HG02981 (cell line): Measurements from ENCODE around the gene NINJ2.
A peak's percentile ranks its signal among the peaks of the same experiment; 100 is the strongest.

Experiments
- ATAC-seq: cut with Tn5 transposase; IDR thresholded peaks from one replicate; pipeline ENCODE4 v1.9.1; 2021; ENCODE audit warnings: mild to moderate bottlenecking, moderate library complexity; ENCODE audit not compliant: unreplicated experiment

The NINJ2 gene

DNA sequence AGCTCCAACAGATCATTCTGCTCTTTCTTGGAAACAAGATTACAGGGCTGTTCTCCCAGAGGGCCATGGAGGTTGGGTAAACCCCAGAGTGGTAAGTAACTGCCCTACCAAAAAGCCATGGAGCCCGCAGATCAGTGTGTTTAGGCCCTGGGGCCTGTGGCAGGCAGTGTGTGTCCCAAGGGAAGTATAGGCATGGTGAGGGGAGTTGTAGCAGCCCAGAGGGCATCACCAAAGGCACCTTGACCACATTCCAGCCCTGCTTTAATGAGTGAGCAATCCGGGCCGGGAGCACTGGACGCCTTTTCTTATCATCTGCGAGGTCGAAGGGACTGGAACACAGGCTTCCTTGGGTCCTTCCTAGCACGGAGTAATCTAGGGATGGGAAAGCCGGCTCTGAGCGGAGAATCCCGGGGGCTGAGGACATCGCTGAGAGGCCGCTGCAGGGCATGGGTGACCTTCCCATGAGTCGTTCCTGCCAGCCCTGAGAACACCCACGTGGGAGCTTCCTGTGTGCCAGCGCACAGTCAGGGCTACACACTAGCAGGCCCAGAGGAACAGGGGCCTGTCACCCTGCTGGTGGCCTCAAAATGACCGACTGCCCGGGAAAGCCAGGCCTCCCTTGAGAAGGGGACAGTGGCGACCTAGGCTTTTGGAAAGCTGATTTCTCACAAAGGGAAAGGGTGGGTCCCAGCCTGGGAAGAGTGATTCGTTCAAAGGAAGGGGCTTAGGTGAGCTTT lies 91.3 kb downstream of the NINJ2 start:
- no peak for ATAC-seq

- ATAC-seq = no peak
Measured at GRCh38 chr12:570921-571794, 92.1 kb downstream of the NINJ2 start.

- no peak for ATAC-seq
Measured at GRCh38 chr12:570435-570920, 92.8 kb downstream of the NINJ2 start.

DNA sequence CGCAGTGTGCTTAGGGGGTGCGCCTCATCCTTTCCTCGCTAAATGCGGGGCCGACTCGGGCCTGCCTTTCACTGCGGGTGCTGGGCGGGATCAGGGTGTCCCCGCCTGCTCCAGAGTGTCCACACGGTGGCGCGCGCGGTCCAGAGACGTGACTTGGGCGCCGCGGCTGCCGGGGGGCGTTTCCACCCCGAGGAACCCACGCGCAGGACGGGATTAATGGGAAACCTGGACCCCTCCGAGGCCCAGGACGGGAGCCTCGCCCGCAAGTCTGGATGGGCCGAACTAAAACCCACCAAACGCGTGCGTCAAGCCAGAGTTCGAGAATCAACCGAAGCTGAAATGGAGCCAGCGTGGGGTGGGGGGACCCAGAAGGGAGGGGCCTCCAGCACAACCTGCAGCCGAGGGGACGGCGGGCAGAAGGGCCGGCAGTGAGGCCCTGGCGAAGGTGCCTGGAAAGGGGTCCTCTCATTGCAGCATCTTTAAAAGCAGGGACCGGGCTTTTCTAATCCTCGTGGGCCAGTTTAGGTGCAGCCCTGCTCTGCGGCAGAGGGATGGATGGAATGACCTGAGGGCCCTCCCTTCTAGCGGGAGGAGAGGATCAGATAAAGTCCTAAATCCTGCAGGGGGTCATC lies 93.3 kb downstream of the NINJ2 start:
- ATAC-seq = peak; percentile 56

- ATAC-seq = no peak
Measured at GRCh38 chr12:569091-569676, 94.1 kb downstream of the NINJ2 start.

DNA sequence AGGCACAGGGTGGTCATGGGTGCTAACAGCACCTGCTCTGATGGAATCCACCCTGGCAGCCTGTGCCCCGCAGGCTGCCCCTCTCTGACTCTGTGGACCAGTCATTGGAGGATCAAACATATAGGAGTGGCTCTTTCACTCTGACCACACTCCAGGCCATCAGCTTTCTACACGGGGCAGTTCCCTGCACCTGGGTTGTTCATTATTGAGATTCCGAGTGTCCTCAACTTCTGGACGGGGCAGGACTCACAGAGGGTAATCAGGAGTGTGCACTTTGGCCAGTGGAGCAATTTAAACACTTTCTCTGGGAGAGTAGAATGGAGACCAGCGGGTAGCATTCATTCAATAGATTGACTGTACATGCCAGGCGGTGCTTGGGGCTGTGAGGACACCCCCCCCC lies 94.8 kb downstream of the NINJ2 start:
- no peak for ATAC-seq

- no peak for ATAC-seq
Measured at GRCh38 chr12:565589-566105, 97.6 kb downstream of the NINJ2 start.

- ATAC-seq = no peak
Measured at GRCh38 chr12:565161-565560, 98.1 kb downstream of the NINJ2 start.

DNA sequence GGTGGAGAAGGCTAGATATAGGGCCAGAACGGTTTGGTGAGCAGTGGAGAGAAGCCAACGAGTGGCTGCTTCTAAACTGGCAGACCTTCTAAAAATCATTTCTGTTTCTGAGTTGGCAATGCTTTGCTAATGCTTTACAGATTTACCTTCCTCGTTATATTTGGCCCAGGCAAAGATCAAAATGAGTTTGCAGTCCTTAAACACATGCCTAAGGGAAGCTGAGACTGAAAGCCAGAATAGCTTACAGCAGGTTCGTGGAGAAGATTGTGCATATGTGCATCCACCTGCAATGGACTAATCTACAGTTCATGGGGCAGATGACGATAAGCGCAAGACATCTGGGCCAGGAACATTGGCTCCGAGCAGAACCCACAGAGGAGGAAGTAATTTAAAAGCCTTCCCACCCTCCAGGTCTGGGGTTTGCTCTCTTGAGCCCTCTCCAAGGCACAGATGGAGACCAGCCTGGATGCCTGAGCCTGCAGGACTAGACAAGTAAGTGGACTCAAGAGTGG lies 99.4 kb downstream of the NINJ2 start:
- ATAC-seq = no peak

DNA sequence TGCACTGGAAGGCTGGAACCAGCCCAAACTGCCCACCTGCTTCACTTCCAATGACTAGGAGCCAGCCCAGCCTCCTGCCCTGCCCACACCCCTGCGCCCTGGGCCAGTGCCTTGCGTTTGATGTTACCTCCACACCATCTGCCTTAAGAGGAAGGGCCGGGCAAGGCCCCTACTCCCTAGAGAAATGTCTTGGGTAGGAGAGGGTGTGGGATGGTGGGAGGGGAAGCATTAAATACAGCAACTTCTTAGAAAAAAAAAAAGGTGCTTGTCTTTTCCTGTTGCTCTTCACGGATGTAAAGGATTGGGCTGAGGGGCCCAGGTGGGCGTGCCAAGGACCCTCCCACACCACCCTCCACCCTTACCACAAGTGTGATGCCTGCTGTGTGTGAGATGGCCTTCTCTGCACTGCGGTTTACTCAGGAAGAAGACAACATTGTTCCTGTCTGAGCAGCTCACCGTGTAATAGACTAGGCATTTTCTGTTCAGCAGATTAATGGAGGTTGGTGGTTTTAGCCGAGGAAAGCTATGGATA lies 99.9 kb downstream of the NINJ2 start:
- no peak for ATAC-seq

DNA sequence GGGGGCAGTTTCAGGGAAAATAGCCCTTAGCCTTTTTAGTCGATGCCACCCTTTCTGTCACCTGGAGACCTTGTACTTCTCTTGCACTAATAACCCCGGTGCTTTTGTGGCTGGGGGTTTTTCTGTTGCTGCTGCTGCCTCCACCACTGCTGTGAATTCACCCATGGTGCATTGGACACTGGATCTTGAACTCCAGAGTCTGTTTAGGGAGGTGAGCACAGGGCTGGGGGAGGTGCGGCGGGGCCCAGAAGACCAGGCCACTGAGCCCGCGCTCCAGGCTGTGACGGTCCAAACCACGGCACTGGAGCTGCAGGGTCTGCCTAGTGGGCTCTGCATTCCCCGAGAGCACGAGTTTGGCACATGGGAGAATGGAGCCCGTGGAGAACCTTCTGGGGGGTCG lies 100.6 kb downstream of the NINJ2 start:
- ATAC-seq = no peak

DNA sequence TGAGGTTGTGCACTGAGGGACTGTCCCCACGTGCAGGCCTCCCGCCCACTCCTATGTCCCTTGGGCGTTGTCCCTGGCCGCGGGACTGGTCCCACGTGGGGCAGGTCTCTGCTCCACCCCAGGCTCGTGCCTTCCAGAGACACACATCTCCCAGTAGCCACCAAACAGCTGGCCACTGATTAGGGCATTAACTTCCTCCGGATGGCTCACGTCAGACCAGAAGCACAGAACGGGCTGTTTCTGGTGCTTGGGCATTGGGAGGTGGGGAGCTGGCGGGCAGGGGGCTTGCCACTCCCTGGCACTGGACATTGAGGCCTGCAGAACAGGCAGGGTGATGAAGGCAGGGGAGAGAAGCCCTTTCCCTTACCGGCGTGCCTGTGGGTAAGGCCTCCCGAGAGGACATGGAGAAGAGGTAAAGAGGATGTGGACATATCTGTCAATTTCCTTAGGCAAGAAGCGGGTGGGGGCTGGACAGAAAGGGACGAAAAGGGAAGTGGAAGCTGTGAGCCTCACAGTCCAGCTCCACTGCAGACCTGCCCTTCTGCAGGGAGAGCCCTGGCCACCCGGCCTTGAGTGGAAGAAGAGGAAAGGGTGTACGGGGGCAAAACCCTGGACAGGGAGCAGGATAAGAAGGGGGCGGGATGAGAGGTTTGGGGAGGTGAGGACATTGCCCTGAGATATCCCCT lies 101.2 kb downstream of the NINJ2 start:
- ATAC-seq = no peak

GRCh38 chr12:561391-561705 lies 101.9 kb downstream of the NINJ2 start:
- no peak for ATAC-seq

DNA sequence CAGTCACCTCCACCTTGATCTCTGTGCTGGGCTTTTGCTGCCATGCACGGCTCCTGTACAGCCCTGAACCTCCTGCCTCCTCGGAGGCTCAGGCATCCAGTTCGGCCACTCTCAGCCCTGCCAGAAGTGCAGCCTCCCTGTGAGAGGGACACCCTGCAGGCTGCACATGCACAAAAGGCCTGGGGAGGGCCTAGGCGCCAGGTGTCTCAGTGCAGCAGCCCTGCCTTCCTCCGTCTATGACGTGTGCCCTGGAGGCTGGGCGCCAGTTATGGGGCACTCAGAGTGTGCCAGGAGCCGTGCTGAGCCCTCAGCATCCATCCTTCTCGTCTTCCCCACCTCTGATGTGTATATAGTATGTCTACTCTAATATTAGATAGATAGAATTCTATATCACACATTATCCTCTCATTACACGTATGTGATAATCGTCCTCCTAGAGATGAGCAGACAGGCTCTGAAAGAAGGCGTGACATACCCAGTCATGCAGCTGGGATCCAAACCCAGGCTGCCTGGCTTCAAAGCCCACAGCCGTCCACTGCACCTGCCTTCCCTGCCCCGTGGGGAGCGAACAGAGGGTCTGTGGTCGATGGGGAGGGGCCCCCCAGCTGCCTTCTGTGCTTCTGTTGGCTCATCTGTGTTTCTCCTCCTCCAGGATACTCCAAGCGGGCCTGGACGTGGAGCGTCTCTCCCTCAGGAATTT lies 102.4 kb downstream of the NINJ2 start:
- no peak for ATAC-seq

DNA sequence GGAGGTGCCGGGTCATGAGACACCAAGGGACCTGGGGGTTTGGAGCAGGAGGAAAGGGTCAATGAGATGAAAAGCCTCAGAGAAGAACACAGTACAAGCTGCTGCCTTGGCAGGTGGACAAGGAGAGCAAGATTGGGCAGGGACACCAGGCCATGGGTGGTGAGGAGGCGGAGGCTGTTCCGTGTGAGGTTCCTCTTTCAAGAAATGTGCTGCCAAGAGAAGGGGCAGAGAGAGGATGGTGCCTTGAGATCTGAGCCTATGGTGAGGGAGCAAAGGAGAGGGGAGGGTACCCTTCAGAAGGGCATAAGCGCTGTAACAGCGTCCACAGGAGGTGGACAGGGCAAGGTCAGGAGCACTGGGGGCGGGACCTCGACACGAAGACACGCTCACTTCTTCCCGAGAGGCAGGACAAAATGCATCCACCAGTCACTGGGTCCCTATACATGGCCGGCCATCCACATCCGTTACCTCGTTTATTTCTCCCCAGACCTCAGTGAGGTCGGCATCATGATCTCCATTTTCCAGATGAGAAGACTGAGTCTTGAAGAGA lies 103.3 kb downstream of the NINJ2 start:
- no peak for ATAC-seq

DNA sequence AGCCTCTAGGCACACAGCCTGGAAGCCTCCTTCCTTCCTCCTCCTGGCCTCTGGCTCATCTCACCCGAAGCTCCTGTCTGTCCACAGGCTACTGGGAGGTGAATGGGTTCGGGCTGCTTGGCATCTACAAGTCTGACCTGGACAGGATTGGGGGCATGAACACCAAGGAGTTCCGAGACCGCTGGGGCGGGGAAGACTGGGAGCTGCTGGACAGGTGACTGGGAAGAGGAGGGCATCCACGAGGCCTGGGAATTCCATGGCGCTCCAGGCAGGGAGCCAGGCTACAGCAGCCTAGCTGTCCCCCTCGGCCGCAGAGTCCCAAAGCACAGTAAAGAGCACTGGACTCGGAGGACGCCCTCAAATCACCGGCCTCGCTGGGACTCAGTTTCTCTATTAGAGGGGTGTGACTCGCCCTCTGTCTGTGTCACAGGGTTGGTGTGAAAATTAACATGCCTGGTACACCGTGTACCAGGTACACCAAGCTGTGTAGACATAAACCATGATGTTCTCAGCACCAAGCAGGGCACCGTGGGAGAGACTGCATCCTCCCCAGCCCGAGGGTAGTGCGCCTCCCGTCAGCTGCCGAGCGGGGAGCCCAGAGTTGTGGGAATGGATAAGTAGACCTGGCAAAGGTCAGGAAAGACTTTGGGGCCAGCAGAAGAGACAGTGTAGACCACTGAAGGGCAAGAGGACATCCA lies 103.9 kb downstream of the NINJ2 start:
- no peak for ATAC-seq

DNA sequence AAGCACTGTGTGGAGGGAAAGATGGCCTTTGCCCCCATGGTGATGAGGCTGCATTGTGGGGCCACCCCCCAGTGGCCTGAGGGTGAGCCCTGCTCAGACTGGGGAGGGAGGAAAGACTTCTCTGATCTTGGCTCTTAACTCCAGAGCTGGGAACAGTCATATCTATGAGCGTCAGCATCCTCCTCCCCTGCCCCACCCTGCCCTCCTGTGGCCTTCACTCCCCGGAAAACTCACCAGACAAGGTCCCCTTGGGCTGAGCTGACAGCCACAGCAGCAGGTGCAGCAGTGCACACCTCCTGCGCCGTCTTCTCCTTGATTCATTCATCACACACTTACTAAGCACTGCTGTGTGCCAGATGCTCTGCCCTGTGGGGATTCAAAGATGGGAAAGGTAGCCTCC lies 104.7 kb downstream of the NINJ2 start:
- ATAC-seq = no peak

DNA sequence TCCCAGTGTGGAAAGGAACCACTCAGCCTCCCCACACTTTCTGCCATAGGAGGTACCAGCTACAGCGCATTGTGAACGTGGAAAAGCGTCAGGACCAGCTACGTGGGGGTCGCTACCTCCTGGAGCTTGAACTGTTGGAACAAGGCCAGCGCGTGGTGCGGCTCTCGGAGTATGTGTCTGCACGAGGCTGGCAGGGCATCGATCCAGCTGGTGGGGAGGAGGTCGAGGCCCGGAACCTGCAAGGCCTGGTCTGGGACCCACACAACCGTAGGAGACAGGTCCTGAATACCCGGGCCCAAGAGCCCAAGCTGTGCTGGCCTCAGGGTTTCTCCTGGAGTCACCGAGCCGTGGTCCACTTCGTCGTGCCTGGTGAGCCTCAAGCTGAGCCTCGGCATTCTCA lies 106.7 kb downstream of the NINJ2 start:
- ATAC-seq = no peak

GRCh38 chr12:554001-554285 lies 109.3 kb downstream of the NINJ2 start:
- ATAC-seq = no peak
